ENCODE data around the gene YES1. TPM values are rescaled to one million over a fixed set of nuclear protein-coding genes. Genes with fewer than 3 reads are reported as not detected.
A peak's percentile ranks its signal among the peaks of the same experiment; 100 is the strongest.

YES1 gene
- total RNA-seq, 4 donors from 2014 or later: 49.4 to 128 (median 96.0) TPM

GRCh38 chr18:712401-713134 is 99.5 kb downstream of the YES1 start, which contains the start of gene ENOSF1:
TSS of gene ENOSF1 (minus strand) at chr18:712630. CDS start at chr18:712587, 43 bp downstream.
- H3K27me3 ChIP-seq: no peaks in the 10 kb centered on the region
- peaks cover 0 to 19% (median 6%) of the 10 kb centered on the region in 4 donors for H3K4me1 ChIP-seq
- intact Hi-C loops (cut with DNase I; ENCODE audit: low total_unique reads): no loop called here
- in situ Hi-C loops (cut with MboI; ENCODE audit: low pct_ligation_motif_present in 1 of 4, low pct_unique_long_range_greater_than_20kb in 1 of 4, low sequenced_read_pairs in 3 of 4): no loop called here
- peak; percentile 93 for DNase-seq
- no peaks in the 10 kb centered on the region for H3K9me3 ChIP-seq
- H3K4me3 ChIP-seq: peak within 1 kb of the TSS; percentile 49 to 73 (median 60)
- H3K27ac ChIP-seq: peak within 1 kb of the TSS; percentile 80 to 91 (median 90)
- no peaks in the 10 kb centered on the region for H3K36me3 ChIP-seq
- WGBS, 2 donors (ENCODE audit: low coverage in 1 of 2): 9% methylated on average over 52 of the region's 91 CpGs; no CpG with 5 or more reads in 1 of the 2 donors
- TF ChIP-seq POLR2AphosphoS5 (IDR thresholded peaks at IDR 0.05): peak; percentile 45 to 72 (median 68)
- peak; percentile 73 to 95 (median 88) for TF ChIP-seq CTCF (IDR thresholded peaks at IDR 0.05)
- TF ChIP-seq EP300 (IDR thresholded peaks at IDR 0.05; ENCODE audit: low read depth): no peak
- TF ChIP-seq POLR2A (IDR thresholded peaks at IDR 0.05): peak; percentile 38

GRCh38 chr18:711657-712400 is 100.2 kb downstream of the YES1 start:
- Histone ChIP-seq H3K27me3 (no peaks in the 10 kb centered on the region), H3K4me3 (peak overlapping the region; percentile 49 to 73 (median 60)), H3K36me3 (no peaks in the 10 kb centered on the region), H3K4me1 (peaks cover 0 to 19% (median 6%) of the 10 kb centered on the region in 4 donors), H3K9me3 (no peaks in the 10 kb centered on the region), H3K27ac (peak overlapping the region; percentile 80 to 91 (median 90))
- in situ Hi-C loops (cut with MboI; ENCODE audit: low pct_ligation_motif_present in 1 of 4, low pct_unique_long_range_greater_than_20kb in 1 of 4, low sequenced_read_pairs in 3 of 4) (no loop called here), intact Hi-C loops (cut with DNase I; ENCODE audit: low total_unique reads) (no loop called here)
- DNase-seq: peak; percentile 82
- TF ChIP-seq POLR2AphosphoS5 (IDR thresholded peaks at IDR 0.05): peak; percentile 36 to 49 (median 48)
- TF ChIP-seq CTCF (IDR thresholded peaks at IDR 0.05): no peak
- TF ChIP-seq POLR2A (IDR thresholded peaks at IDR 0.05): no peak
- no peak for TF ChIP-seq EP300 (IDR thresholded peaks at IDR 0.05; ENCODE audit: low read depth)
- 0% methylated on average over 6 to 39 of the region's 42 CpGs for WGBS, 2 donors (ENCODE audit: low coverage in 1 of 2)

GRCh38 chr18:711310-711656 is 100.8 kb downstream of the YES1 start:
- Histone ChIP-seq H3K4me3 (peak overlapping the region; percentile 49 to 73 (median 60)), H3K4me1 (peaks cover 0 to 19% (median 6%) of the 10 kb centered on the region in 4 donors), H3K36me3 (no peaks in the 10 kb centered on the region), H3K27me3 (no peaks in the 10 kb centered on the region), H3K27ac (peak overlapping the region; percentile 80 to 91 (median 90)), H3K9me3 (no peaks in the 10 kb centered on the region)
- in situ Hi-C loops (cut with MboI; ENCODE audit: low pct_ligation_motif_present in 1 of 4, low pct_unique_long_range_greater_than_20kb in 1 of 4, low sequenced_read_pairs in 3 of 4): no loop called here
- WGBS, 2 donors (ENCODE audit: low coverage in 1 of 2): 9 to 14% methylated on average over 3 to 8 of the region's 8 CpGs
- TF ChIP-seq POLR2A (IDR thresholded peaks at IDR 0.05) (no peak), CTCF (IDR thresholded peaks at IDR 0.05) (no peak), EP300 (IDR thresholded peaks at IDR 0.05; ENCODE audit: low read depth) (no peak), POLR2AphosphoS5 (IDR thresholded peaks at IDR 0.05) (no peak)
- intact Hi-C loops (cut with DNase I; ENCODE audit: low total_unique reads): no loop called here
- peak; percentile 13 for DNase-seq

Data from transverse colon (tissue), 4 donors.